Astrocyte of the spinal cord (primary cell): ENCODE data around the gene INPP4B.

Experiments used
- DNase-seq: peaks from one replicate; pipeline ENCODE4 v3.0.0; 2011; ENCODE audit warnings: low read depth, low spot score
- H3K4me3 ChIP-seq: 2 replicates; pipeline ENCODE4 v1.5.1; 2011; ENCODE audit warnings: low read depth, mild to moderate bottlenecking, low read length, moderate library complexity
- CTCF ChIP-seq: IDR thresholded peaks from 2 replicates; pipeline ENCODE4 v1.5.1; 2012; ENCODE audit warnings: low read depth, mild to moderate bottlenecking, low read length, inconsistent platforms
- in situ Hi-C: cut with HindIII; loops from 2 replicates; pipeline ENCODE4 v1.10.0; 2017; ENCODE audit warnings: low sequenced_read_pairs

INPP4B gene

GRCh38 chr4:142350871-142351270 is 495.2 kb downstream of the INPP4B start:
- in situ Hi-C loops = no loop called here
- DNase-seq = peak; percentile 39
- no peak overlapping the region for H3K4me3 ChIP-seq
- no peak for TF ChIP-seq CTCF

GRCh38 chr4:142348613-142349021 is 497.5 kb downstream of the INPP4B start:
- no peak for TF ChIP-seq CTCF
- DNase-seq = no peak
- no peak overlapping the region for H3K4me3 ChIP-seq
- in situ Hi-C loops = no loop called here

GRCh38 chr4:142347241-142347640 is 498.9 kb downstream of the INPP4B start:
- no peak overlapping the region for H3K4me3 ChIP-seq
- peak; percentile 29 for DNase-seq
- in situ Hi-C loops = no loop called here
- no peak for TF ChIP-seq CTCF

GRCh38 chr4:142345924-142346323 is 500.2 kb downstream of the INPP4B start:
- no peak for TF ChIP-seq CTCF
- H3K4me3 ChIP-seq = no peak overlapping the region
- in situ Hi-C loops = no loop called here
- DNase-seq = no peak

- DNase-seq = no peak
- in situ Hi-C loops = no loop called here
These were observed 504.8 kb downstream of the INPP4B start for GRCh38 chr4:142341268-142341667.

GRCh38 chr4:142339053-142339452 is 507.0 kb downstream of the INPP4B start:
- DNase-seq = no peak
- H3K4me3 ChIP-seq = no peak overlapping the region
- in situ Hi-C loops = no loop called here
- TF ChIP-seq CTCF = no peak

More at GRCh38 chr4:142341268-142341667, 504.8 kb downstream of the INPP4B start:
- H3K4me3 ChIP-seq = no peak overlapping the region
- no peak for TF ChIP-seq CTCF
